Peyer's patch (tissue), 4 donors: Measurements from ENCODE around the gene MTCL1.

Experiments used
- CTCF ChIP-seq, 6 experiments: fragments of 450-650 bp in 4 of 6; fragments of 200-600 bp in 2 of 6; sonication (generic) in 1 of 6; IDR thresholded peaks; one replicate each; pipeline ENCODE4 v1.5.1; 2017 to 2019; ENCODE audit warnings: antibody characterized with exemption in 6 of 6, mild to moderate bottlenecking in 3 of 6, moderate library complexity in 1 of 6
- POLR2A ChIP-seq, 2 donors: fragments of 450-650 bp; IDR thresholded peaks; one replicate each; pipeline ENCODE4 v1.5.1; 2017; ENCODE audit warnings: antibody characterized with exemption in 2 of 2, mild to moderate bottlenecking in 2 of 2, moderate library complexity in 2 of 2

DNA sequence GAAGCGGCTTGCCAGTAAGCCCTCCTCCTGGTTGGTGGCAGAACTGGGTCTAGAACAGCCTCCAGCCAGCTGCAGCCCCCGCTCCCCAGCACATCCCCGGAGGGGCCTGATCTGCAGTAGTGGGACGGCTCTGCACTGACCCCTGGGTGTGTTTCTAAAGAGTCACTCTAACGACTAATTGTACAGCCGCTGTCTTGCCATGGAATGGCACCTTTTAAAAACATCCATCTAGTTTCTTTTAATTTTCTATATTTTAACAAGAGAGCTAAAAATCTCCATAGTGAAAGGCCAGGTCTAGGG, 82.0 kb downstream of the MTCL1 start:
- TF ChIP-seq POLR2A (IDR thresholded peaks at IDR 0.05): no peak
- TF ChIP-seq CTCF (IDR thresholded peaks at IDR 0.05): no peak
